ENCODE data around the gene ABCB9. TPM values are rescaled to one million over a fixed set of nuclear protein-coding genes. Genes with fewer than 3 reads are reported as not detected.

ABCB9 gene
- polyA plus RNA-seq, 1 donor from 2014 or later: 19.7 TPM

DNA sequence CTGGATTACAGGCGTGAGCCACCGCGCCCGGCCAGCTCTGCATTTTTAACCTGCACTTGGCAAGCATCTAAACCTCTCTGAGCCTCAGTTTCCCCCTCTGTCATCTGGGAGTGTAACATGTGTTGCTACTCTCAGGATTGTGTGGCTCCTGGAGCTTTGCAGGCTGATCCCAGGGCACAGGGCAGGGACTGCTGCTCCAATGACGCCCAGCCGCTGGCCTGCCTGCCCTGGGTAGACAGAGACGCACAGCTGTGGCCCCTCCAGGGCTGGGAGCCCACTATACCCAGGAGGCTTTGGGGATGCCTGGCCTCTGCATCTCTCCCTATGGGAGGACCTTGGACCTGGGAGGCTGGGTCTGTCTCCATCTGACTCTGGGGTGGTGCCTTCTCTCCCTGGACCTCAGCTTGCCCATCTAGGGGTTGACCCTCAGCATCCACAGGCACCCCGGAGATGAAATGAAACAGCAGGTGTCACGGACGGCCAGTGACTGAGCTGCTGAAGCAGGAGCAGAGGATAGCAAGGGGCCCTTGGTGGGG, 27.9 kb upstream of the ABCB9 start:
- no peaks in the 10 kb centered on the region for H3F3A ChIP-seq (ENCODE audit: insufficient read depth, low read length, poor library complexity, severe bottlenecking)
- no peaks in the 10 kb centered on the region for H3K9me3 ChIP-seq (ENCODE audit: low read length)
- H3K9ac ChIP-seq (ENCODE audit: low read length): no peak overlapping the region
- no peak overlapping the region for H3K4me2 ChIP-seq (ENCODE audit: low read length)
- no peak overlapping the region for H2AFZ ChIP-seq (ENCODE audit: low read depth, low read length)
- H3K4me3 ChIP-seq (ENCODE audit: low read length): no peak overlapping the region
- no peaks in the 10 kb centered on the region for H3K27me3 ChIP-seq (ENCODE audit: insufficient read depth, low read depth, low read length)
- H3K36me3 ChIP-seq (ENCODE audit: insufficient read depth, low read length): no peaks in the 10 kb centered on the region
- no peaks in the 10 kb centered on the region for H4K20me1 ChIP-seq (ENCODE audit: insufficient read depth)
- no peak overlapping the region for H3K27ac ChIP-seq (ENCODE audit: low read length)
- no peaks in the 10 kb centered on the region for H3K9me2 ChIP-seq (ENCODE audit: insufficient read depth, low read length)
- TF ChIP-seq, protein P1, sequence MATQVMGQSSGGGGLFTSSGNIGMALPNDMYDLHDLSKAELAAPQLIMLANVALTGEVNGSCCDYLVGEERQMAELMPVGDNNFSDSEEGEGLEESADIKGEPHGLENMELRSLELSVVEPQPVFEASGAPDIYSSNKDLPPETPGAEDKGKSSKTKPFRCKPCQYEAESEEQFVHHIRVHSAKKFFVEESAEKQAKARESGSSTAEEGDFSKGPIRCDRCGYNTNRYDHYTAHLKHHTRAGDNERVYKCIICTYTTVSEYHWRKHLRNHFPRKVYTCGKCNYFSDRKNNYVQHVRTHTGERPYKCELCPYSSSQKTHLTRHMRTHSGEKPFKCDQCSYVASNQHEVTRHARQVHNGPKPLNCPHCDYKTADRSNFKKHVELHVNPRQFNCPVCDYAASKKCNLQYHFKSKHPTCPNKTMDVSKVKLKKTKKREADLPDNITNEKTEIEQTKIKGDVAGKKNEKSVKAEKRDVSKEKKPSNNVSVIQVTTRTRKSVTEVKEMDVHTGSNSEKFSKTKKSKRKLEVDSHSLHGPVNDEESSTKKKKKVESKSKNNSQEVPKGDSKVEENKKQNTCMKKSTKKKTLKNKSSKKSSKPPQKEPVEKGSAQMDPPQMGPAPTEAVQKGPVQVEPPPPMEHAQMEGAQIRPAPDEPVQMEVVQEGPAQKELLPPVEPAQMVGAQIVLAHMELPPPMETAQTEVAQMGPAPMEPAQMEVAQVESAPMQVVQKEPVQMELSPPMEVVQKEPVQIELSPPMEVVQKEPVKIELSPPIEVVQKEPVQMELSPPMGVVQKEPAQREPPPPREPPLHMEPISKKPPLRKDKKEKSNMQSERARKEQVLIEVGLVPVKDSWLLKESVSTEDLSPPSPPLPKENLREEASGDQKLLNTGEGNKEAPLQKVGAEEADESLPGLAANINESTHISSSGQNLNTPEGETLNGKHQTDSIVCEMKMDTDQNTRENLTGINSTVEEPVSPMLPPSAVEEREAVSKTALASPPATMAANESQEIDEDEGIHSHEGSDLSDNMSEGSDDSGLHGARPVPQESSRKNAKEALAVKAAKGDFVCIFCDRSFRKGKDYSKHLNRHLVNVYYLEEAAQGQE (IDR thresholded peaks at IDR 0.05; ENCODE audit: borderline replicate concordance): no peak
- TF ChIP-seq EP300 (conservative IDR thresholded peaks at IDR 0.05; ENCODE audit: poor library complexity, severe bottlenecking): no peak
- TF ChIP-seq, protein P2, sequence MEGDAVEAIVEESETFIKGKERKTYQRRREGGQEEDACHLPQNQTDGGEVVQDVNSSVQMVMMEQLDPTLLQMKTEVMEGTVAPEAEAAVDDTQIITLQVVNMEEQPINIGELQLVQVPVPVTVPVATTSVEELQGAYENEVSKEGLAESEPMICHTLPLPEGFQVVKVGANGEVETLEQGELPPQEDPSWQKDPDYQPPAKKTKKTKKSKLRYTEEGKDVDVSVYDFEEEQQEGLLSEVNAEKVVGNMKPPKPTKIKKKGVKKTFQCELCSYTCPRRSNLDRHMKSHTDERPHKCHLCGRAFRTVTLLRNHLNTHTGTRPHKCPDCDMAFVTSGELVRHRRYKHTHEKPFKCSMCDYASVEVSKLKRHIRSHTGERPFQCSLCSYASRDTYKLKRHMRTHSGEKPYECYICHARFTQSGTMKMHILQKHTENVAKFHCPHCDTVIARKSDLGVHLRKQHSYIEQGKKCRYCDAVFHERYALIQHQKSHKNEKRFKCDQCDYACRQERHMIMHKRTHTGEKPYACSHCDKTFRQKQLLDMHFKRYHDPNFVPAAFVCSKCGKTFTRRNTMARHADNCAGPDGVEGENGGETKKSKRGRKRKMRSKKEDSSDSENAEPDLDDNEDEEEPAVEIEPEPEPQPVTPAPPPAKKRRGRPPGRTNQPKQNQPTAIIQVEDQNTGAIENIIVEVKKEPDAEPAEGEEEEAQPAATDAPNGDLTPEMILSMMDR (IDR thresholded peaks at IDR 0.05; ENCODE audit: poor library complexity, severe bottlenecking): no peak
- TF ChIP-seq TAF1 (IDR thresholded peaks at IDR 0.05; ENCODE audit: low read depth): no peak
- TF ChIP-seq RAD21 (conservative IDR thresholded peaks at IDR 0.05): no peak
- TF ChIP-seq POLR2AphosphoS5 (IDR thresholded peaks at IDR 0.05): no peak
- no peak for TF ChIP-seq MXI1 (conservative IDR thresholded peaks at IDR 0.05; ENCODE audit: poor library complexity, severe bottlenecking)
- no peak for TF ChIP-seq EZH2 (IDR thresholded peaks at IDR 0.05; ENCODE audit: borderline replicate concordance, insufficient read depth, low read length, poor library complexity, severe bottlenecking)
- TF ChIP-seq SMC3 (conservative IDR thresholded peaks at IDR 0.05; ENCODE audit: poor library complexity): no peak
- no peaks in the 10 kb centered on the region for H3K79me2 ChIP-seq (replicated peaks; ENCODE audit: insufficient read depth, low read length)

DNA sequence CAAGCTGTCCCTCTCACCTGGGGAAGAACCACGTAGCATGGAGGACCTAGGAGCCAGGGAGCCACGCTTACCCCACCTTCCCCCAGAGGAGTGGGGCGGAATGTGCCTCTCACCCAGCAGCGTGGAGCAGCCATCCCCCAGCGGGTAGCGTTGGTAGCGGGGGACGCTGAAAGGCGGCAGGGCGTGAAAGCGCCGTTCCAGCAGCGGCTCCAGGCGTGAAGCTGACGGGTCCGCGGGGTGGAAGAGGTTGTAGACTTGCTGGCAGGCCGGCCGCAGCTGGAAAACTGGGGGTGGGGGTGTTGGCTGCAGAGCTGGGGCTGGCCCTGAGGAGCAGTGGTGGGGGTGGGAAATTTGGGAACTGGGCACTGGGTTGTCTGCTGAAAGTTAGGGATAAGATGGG, 26.1 kb upstream of the ABCB9 start:
- no peaks in the 10 kb centered on the region for H3K9me3 ChIP-seq (ENCODE audit: low read length)
- H3F3A ChIP-seq (ENCODE audit: insufficient read depth, low read length, poor library complexity, severe bottlenecking): no peaks in the 10 kb centered on the region
- no peak overlapping the region for H3K27ac ChIP-seq (ENCODE audit: low read length)
- H3K27me3 ChIP-seq (ENCODE audit: insufficient read depth, low read depth, low read length): no peaks in the 10 kb centered on the region
- no peak overlapping the region for H3K4me2 ChIP-seq (ENCODE audit: low read length)
- no peak overlapping the region for H2AFZ ChIP-seq (ENCODE audit: low read depth, low read length)
- H3K79me2 ChIP-seq (replicated peaks; ENCODE audit: insufficient read depth, low read length): no peaks in the 10 kb centered on the region
- no peaks in the 10 kb centered on the region for H3K9me2 ChIP-seq (ENCODE audit: insufficient read depth, low read length)
- TF ChIP-seq RAD21 (conservative IDR thresholded peaks at IDR 0.05) (no peak), TAF1 (IDR thresholded peaks at IDR 0.05; ENCODE audit: low read depth) (no peak), SMC3 (conservative IDR thresholded peaks at IDR 0.05; ENCODE audit: poor library complexity) (no peak), MXI1 (conservative IDR thresholded peaks at IDR 0.05; ENCODE audit: poor library complexity, severe bottlenecking) (no peak), EZH2 (IDR thresholded peaks at IDR 0.05; ENCODE audit: borderline replicate concordance, insufficient read depth, low read length, poor library complexity, severe bottlenecking) (no peak), EP300 (conservative IDR thresholded peaks at IDR 0.05; ENCODE audit: poor library complexity, severe bottlenecking) (no peak), POLR2AphosphoS5 (IDR thresholded peaks at IDR 0.05) (no peak)
- TF ChIP-seq, protein P2 (IDR thresholded peaks at IDR 0.05; ENCODE audit: poor library complexity, severe bottlenecking): no peak
- TF ChIP-seq, protein P1 (IDR thresholded peaks at IDR 0.05; ENCODE audit: borderline replicate concordance): no peak
- H3K4me3 ChIP-seq (ENCODE audit: low read length): no peak overlapping the region
- no peaks in the 10 kb centered on the region for H4K20me1 ChIP-seq (ENCODE audit: insufficient read depth)
- H3K9ac ChIP-seq (ENCODE audit: low read length): no peak overlapping the region
- H3K36me3 ChIP-seq (ENCODE audit: insufficient read depth, low read length): no peaks in the 10 kb centered on the region
